ENCODE measurements around the gene CNTNAP5.

The CNTNAP5 gene

DNA sequence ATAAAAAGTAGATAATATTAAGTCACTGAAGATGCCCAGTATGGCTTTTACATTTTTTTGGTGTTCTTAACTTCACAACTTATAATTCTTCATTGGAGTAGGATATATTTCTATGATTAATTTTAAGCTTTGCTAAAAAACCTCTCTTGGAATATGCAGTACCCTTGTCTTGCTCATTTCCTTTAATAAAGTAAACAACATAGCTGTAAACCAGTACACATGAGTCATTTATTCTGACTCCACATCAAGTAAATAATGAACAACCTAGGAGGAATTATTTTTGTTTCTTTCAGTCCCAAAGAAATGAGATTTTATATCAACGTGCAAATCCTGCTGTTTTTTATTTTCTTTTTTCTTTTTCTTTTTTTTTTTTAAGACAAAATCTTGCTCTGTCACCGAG is 869.1 kb downstream of the CNTNAP5 start:
- TF ChIP-seq, protein P1, sequence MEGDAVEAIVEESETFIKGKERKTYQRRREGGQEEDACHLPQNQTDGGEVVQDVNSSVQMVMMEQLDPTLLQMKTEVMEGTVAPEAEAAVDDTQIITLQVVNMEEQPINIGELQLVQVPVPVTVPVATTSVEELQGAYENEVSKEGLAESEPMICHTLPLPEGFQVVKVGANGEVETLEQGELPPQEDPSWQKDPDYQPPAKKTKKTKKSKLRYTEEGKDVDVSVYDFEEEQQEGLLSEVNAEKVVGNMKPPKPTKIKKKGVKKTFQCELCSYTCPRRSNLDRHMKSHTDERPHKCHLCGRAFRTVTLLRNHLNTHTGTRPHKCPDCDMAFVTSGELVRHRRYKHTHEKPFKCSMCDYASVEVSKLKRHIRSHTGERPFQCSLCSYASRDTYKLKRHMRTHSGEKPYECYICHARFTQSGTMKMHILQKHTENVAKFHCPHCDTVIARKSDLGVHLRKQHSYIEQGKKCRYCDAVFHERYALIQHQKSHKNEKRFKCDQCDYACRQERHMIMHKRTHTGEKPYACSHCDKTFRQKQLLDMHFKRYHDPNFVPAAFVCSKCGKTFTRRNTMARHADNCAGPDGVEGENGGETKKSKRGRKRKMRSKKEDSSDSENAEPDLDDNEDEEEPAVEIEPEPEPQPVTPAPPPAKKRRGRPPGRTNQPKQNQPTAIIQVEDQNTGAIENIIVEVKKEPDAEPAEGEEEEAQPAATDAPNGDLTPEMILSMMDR (conservative IDR thresholded peaks at IDR 0.05; ENCODE audit: low read depth): no peak
- no peak for DNase-seq (ENCODE audit: low spot score)
- no peak overlapping the region for H3K27ac ChIP-seq
- CTCF ChIA-PET: no interaction called here
- POLR2A ChIA-PET (ENCODE audit: low non-redundant PET): no interaction called here

DNA sequence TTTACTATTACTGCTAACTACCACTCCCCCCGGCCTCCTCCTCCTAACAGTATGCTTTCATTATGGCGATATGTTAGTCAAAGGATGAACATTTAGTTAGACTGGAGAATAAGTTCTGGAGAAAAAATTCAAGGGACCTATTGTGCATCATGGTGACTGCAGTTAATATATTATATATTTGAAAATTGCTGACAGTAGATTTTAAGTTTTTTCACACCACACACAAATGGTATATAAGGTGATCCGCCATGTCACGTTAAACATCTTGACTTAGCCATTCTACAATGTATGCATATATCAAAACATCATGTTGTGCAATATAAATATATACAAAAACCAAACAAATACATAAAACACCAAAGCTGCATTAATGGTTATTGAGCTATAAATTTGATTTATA is 873.7 kb downstream of the CNTNAP5 start:
- ChIA-PET POLR2A (ENCODE audit: low non-redundant PET) (no interaction called here), CTCF (interaction anchor here (0.5 kb wide), 1 partner anchor 186 kb away, joined by 5 read pairs; no protein-coding TSS in a partner anchor)
- DNase-seq (ENCODE audit: low spot score): no peak
- H3K27ac ChIP-seq: no peak overlapping the region
- TF ChIP-seq, protein P1 (conservative IDR thresholded peaks at IDR 0.05; ENCODE audit: low read depth): no peak

DNA sequence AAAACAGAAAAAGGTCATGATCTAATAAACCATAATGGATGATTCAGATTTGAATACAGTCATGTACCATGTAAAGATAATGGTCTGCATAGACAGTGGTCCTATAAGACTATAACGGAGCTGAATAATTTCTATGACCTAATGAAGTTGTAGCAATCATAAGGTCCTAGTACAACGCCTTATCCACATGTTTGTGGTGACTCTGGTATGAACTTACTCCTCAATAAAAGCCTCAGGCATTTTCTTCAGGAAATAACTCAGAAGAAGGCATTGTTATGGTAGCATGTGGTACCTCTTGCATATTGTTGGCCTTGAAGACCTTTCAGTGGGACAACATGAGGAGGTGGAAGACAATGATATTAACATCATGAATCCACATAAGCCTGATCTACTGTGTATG is 883.3 kb downstream of the CNTNAP5 start:
- ChIA-PET CTCF (no interaction called here), POLR2A (ENCODE audit: low non-redundant PET) (no interaction called here)
- TF ChIP-seq, protein P1 (conservative IDR thresholded peaks at IDR 0.05; ENCODE audit: low read depth): no peak
- no peak overlapping the region for H3K27ac ChIP-seq
- DNase-seq (ENCODE audit: low spot score): no peak

DNA sequence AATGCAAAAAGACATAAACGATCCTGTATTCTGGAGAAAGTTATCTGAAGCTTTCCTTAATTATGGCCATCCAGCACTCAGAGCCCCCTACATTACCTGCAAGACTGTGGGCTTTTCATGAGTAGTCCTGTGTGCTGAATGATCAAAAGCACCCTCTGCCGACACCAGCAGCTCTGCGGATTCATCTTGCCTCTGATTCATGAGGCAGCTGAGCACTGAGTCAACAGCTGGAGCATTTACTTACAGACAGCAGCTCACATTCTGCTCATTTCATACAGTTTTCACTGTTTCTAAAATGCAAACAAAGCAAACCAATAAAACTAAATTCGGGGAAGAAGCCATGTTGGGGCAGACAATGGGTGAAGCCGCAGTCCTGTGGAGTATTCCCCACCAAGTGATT is 886.5 kb downstream of the CNTNAP5 start:
- POLR2A ChIA-PET (ENCODE audit: low non-redundant PET): no interaction called here
- H3K27ac ChIP-seq: no peak overlapping the region
- no peak for DNase-seq (ENCODE audit: low spot score)
- TF ChIP-seq, protein P1 (conservative IDR thresholded peaks at IDR 0.05; ENCODE audit: low read depth): no peak
- CTCF ChIA-PET: no interaction called here

DNA sequence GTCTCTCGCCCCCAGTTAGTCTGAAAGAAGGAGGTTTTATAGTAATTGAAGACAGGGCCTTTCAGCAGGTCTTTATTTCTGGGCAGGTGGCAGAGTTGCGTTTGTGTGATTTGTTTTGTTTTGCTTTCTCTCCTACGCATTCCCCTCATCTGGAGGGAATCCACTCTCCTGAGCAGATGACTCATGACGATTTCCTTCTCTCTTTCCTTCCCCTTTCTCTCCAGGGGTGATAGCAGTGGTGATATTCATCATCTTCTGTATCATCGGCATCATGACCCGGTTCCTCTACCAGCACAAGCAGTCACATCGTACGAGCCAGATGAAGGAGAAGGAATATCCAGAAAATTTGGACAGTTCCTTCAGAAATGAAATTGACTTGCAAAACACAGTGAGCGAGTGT is 888.8 kb downstream of the CNTNAP5 start:
- no peak for DNase-seq (ENCODE audit: low spot score)
- no peak overlapping the region for H3K27ac ChIP-seq
- ChIA-PET CTCF (no interaction called here), POLR2A (ENCODE audit: low non-redundant PET) (no interaction called here)
- TF ChIP-seq, protein P1 (conservative IDR thresholded peaks at IDR 0.05; ENCODE audit: low read depth): no peak

DNA sequence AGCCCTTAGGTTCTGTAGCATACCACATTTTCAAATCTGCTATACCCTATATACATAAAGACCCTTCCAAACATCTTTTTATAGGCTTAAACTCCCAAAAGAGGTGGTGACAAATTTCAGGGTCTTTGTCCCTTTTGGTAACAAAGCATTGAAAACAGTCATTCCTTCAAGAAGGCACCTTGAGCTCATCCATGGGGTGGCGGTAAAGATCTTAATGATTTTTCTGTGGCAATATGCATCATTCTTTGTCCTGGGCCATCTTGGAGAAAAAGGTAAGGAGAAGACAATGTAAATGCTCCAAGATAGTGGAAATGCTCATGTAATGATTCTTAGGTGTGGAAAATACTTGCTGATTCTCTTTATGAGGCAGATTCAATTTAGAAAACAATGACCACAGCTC is 890.5 kb downstream of the CNTNAP5 start:
- ChIA-PET CTCF (interaction anchor here (0.6 to 0.7 kb wide), 3 partner anchors 12 to 962 kb away, joined by 3 to 4 read pairs (median 4); no protein-coding TSS in a partner anchor), POLR2A (ENCODE audit: low non-redundant PET) (no interaction called here)
- TF ChIP-seq, protein P1 (conservative IDR thresholded peaks at IDR 0.05; ENCODE audit: low read depth): no peak; the same call in 1 of the 2 replicates
- no peak for DNase-seq (ENCODE audit: low spot score)
- no peak overlapping the region for H3K27ac ChIP-seq

DNA sequence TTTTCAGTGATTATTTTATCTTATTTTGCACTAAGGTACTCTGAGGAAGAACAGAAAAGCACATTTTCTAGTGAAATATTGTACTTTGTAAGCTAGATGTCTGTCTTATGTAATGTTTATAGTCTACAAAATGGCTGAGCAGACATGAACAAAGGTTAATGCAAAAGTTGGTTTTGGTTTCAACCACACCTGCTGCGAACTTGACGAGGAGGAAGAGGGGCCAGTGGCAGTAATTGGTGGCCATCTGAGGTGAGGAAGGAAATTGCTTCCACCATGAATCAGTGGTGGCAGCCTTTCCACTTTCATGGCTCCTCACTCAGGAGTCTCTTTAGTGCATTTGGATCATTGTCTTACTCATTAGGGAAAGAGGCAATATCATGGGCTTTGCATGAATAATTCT is 894.2 kb downstream of the CNTNAP5 start:
- ChIA-PET POLR2A (ENCODE audit: low non-redundant PET) (no interaction called here), CTCF (no interaction called here)
- no peak for DNase-seq (ENCODE audit: low spot score)
- TF ChIP-seq, protein P1 (conservative IDR thresholded peaks at IDR 0.05; ENCODE audit: low read depth): no peak
- H3K27ac ChIP-seq: no peak overlapping the region
